ENCODE measurements around the gene MAPK11.
A peak's percentile ranks its signal among the peaks of the same experiment; 100 is the strongest.

Gene MAPK11

GRCh38 chr22:50264946-50265669 lies 5.1 kb downstream of the MAPK11 start:
- no peak overlapping the region for H3K4me3 ChIP-seq (ENCODE audit: low read length)
- no peak for TF ChIP-seq CTCF (IDR thresholded peaks at IDR 0.05; ENCODE audit: insufficient read depth, low read depth, low read length, missing control alignments)
- DNase-seq (ENCODE audit: low read depth) = no peak

- H3K4me3 ChIP-seq (ENCODE audit: low read length) = no peak overlapping the region
- DNase-seq (ENCODE audit: low read depth) = no peak
- TF ChIP-seq CTCF (IDR thresholded peaks at IDR 0.05; ENCODE audit: insufficient read depth, low read depth, low read length, missing control alignments) = no peak
These were observed 6.0 kb downstream of the MAPK11 start for GRCh38 chr22:50264104-50264745.

GRCh38 chr22:50262973-50263617 lies 7.1 kb downstream of the MAPK11 start:
- no peak for TF ChIP-seq CTCF (IDR thresholded peaks at IDR 0.05; ENCODE audit: insufficient read depth, low read depth, low read length, missing control alignments)
- no peak for DNase-seq (ENCODE audit: low read depth)
- no peak overlapping the region for H3K4me3 ChIP-seq (ENCODE audit: low read length)

GRCh38 chr22:50262460-50262911 lies 7.7 kb downstream of the MAPK11 start:
- DNase-seq (ENCODE audit: low read depth) = peak; percentile 64
- no peak for TF ChIP-seq CTCF (IDR thresholded peaks at IDR 0.05; ENCODE audit: insufficient read depth, low read depth, low read length, missing control alignments)
- H3K4me3 ChIP-seq (ENCODE audit: low read length) = no peak overlapping the region

- H3K4me3 ChIP-seq (ENCODE audit: low read length) = peak within 1 kb of the TSS; percentile 53
- TF ChIP-seq CTCF (IDR thresholded peaks at IDR 0.05; ENCODE audit: insufficient read depth, low read depth, low read length, missing control alignments) = no peak
- no peak for DNase-seq (ENCODE audit: low read depth)
These were observed 8.3 kb downstream of the MAPK11 start, which contains the start of gene MAPK12 for GRCh38 chr22:50261615-50262459. TSS of gene MAPK12 (minus strand) at chr22:50261683. CDS start at chr22:50261509, 174 bp downstream.

GRCh38 chr22:50260801-50261614 lies 9.2 kb downstream of the MAPK11 start:
- peak overlapping the region; percentile 53 for H3K4me3 ChIP-seq (ENCODE audit: low read length)
- peak; percentile 73 for DNase-seq (ENCODE audit: low read depth)
- no peak for TF ChIP-seq CTCF (IDR thresholded peaks at IDR 0.05; ENCODE audit: insufficient read depth, low read depth, low read length, missing control alignments)
